ENCODE results near the gene GPR150.
A peak's percentile ranks its signal among the peaks of the same experiment; 100 is the strongest.

The GPR150 gene

DNA sequence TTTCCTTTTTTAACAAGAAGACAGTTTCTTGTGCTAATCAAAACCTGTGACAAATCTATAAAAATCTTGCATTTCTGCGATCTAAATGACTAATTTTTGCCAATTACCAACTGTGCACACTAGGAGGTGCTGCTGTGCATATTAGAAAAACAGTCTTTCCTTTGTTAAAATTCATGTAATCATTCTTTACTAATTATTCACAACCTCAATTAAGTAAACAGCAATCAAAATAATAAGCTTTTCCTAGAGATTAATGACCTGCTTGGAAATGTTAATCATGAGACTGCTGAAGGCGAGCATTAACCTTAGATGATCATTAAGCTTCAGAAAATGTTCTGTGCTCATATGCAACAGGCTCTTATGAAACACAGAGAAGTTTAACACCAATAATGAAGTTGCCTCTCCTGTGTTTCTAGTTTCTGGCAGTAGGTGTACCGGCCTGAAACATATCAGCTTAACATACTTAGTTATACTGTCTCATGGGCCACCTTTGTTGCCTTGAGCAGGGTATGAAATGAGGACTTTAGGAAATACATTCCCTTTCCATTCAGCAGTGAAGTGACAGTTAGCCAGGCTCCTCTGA is 44.4 kb downstream of the GPR150 start:
- Histone ChIP-seq H3K4me3 (no peak overlapping the region), H3K27me3 (no peaks in the 10 kb centered on the region), H3K9me3 (no peaks in the 10 kb centered on the region), H3K36me3 (no peaks in the 10 kb centered on the region), H3K4me1 (peaks cover 0 to 3% (median under 1%) of the 10 kb centered on the region in 4 donors), H3K27ac (no peak overlapping the region)
- peak; percentile 76 to 80 for TF ChIP-seq CTCF (IDR thresholded peaks at IDR 0.05)
- peak in 1 of 2 donors; percentile 38 for DNase-seq
- intact Hi-C loops (cut with DNase I; ENCODE audit: low total_unique reads): loop anchor here (5.0 to 10.0 kb wide), 2 partner anchors 68 to 121 kb away; partner anchors contain the start of gene RHOBTB3

DNA sequence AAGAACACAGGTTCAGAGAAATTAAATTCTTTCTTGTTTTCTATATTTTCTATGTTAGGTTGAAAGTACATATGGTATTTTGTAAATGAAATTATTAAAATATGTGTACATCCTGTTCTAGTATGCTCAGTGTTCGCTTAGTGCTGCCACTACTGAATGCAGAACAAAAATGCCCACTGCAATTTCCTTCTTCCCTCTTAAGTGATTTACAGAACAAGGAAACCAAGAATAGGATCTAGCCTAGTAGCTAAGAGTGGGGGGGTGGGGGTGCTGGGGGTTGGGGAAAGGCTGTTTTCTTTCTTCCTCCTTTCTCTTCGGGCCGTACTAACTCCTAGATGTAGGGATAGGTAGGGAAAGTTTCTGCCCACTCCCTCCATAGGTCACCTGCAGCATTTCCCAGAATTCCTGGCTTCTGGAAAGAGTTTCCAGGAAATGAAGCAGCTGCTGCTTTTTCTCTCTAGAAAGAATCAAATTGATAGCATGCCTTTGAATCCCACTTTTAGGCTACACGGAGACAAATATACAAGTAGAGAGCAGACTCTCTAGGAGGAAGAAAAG is 47.3 kb downstream of the GPR150 start:
- no peak overlapping the region for H3K27ac ChIP-seq
- intact Hi-C loops (cut with DNase I; ENCODE audit: low total_unique reads): loop anchor here (10.0 kb wide), 1 partner anchor 118 kb away; no protein-coding TSS in a partner anchor
- DNase-seq: no peak
- no peaks in the 10 kb centered on the region for H3K27me3 ChIP-seq
- TF ChIP-seq CTCF (IDR thresholded peaks at IDR 0.05): no peak
- H3K4me1 ChIP-seq: peaks cover 0 to 14% (median 9%) of the 10 kb centered on the region in 4 donors
- H3K36me3 ChIP-seq: no peaks in the 10 kb centered on the region
- no peak overlapping the region for H3K4me3 ChIP-seq
- H3K9me3 ChIP-seq: no peaks in the 10 kb centered on the region

GRCh38 chr5:95667678-95668077 is 47.8 kb downstream of the GPR150 start:
- intact Hi-C loops (cut with DNase I; ENCODE audit: low total_unique reads): loop anchor here (10.0 kb wide), 1 partner anchor 117 kb away; no protein-coding TSS in a partner anchor
- no peak for DNase-seq
- H3K4me3 ChIP-seq: no peak overlapping the region
- no peaks in the 10 kb centered on the region for H3K9me3 ChIP-seq
- no peaks in the 10 kb centered on the region for H3K27me3 ChIP-seq
- no peaks in the 10 kb centered on the region for H3K36me3 ChIP-seq
- peaks cover 0 to 14% (median 9%) of the 10 kb centered on the region in 4 donors for H3K4me1 ChIP-seq
- no peak for TF ChIP-seq CTCF (IDR thresholded peaks at IDR 0.05)
- no peak overlapping the region for H3K27ac ChIP-seq

- H3K36me3 ChIP-seq: no peaks in the 10 kb centered on the region
- H3K9me3 ChIP-seq: no peaks in the 10 kb centered on the region
- intact Hi-C loops (cut with DNase I; ENCODE audit: low total_unique reads): loop anchor here (10.0 kb wide), 1 partner anchor 117 kb away; no protein-coding TSS in a partner anchor
- no peaks in the 10 kb centered on the region for H3K27me3 ChIP-seq
- no peak for TF ChIP-seq CTCF (IDR thresholded peaks at IDR 0.05)
- no peak overlapping the region for H3K27ac ChIP-seq
- H3K4me1 ChIP-seq: peaks cover 0 to 14% (median 9%) of the 10 kb centered on the region in 4 donors
- no peak for DNase-seq
- H3K4me3 ChIP-seq: no peak overlapping the region
These were observed 48.3 kb downstream of the GPR150 start for GRCh38 chr5:95668216-95668615.

DNA sequence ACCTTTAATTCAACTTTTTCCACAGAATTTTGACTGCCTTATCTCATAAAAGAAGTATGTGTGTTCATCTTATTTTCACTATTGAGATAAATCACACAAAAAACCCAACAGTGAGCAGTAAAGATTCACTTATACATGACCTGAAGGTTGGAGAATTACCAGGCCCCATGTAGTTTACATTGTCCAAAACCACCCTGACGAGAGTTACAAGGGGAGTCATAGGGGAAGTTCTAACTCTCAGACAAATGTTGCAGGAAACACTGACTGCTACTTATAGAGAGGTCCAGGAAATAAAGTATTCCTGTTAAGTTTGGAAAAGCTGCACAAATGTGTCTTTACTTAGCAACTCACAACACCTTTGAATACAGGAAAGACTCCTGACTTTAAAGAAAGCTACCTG is 48.8 kb downstream of the GPR150 start:
- no peak overlapping the region for H3K4me3 ChIP-seq
- no peak overlapping the region for H3K27ac ChIP-seq
- no peaks in the 10 kb centered on the region for H3K9me3 ChIP-seq
- TF ChIP-seq CTCF (IDR thresholded peaks at IDR 0.05): no peak
- DNase-seq: no peak
- intact Hi-C loops (cut with DNase I; ENCODE audit: low total_unique reads): loop anchor here (10.0 kb wide), 1 partner anchor 116 kb away; no protein-coding TSS in a partner anchor
- H3K4me1 ChIP-seq: peaks cover 0 to 14% (median 9%) of the 10 kb centered on the region in 4 donors
- no peaks in the 10 kb centered on the region for H3K36me3 ChIP-seq
- no peaks in the 10 kb centered on the region for H3K27me3 ChIP-seq
